B cell (primary cell): ENCODE results near the gene AFG3L2. TPM values are rescaled to one million over a fixed set of nuclear protein-coding genes. Genes with fewer than 3 reads are reported as not detected.

Experiments
- ATAC-seq: fragments of 200-7000 bp; cut with Tn5 transposase; one replicate; pipeline ENCODE4 v1.10.0; 2021; ENCODE audit warnings: low read depth, mild to moderate bottlenecking, moderate number of reproducible peaks, moderate library complexity
- CTCF ChIA-PET: fragments of 350-600 bp; sonication (Branson Sonifier 250); formaldehyde crosslinking; loops from one replicate; lab custom pipeline; 2021; ENCODE audit warnings: antibody characterized with exemption, inconsistent platforms; lab: Charles Lee
- POLR2A ChIA-PET: fragments of 350-600 bp; sonication (Branson Sonifier 250); formaldehyde crosslinking; loops from one replicate; lab custom pipeline; 2021; ENCODE audit warnings: antibody characterized with exemption; lab: Charles Lee
- DNase-seq: peaks from one replicate; pipeline ENCODE4 v3.0.0; 2013
- H2AFZ ChIP-seq: 2 replicates; pipeline ENCODE4 v1.6.1; 2012; ENCODE audit warnings: mild to moderate bottlenecking, low read depth, low read length; ENCODE audit not compliant: insufficient read depth, poor library complexity, severe bottlenecking
- H3K27ac ChIP-seq, 2 donors: 1 replicate in 1 of 2; 2 replicates in 1 of 2; pipeline ENCODE4 v1.5.1; 2012 to 2013; ENCODE audit warnings: low read length in 2 of 2, mild to moderate bottlenecking in 2 of 2, moderate library complexity in 1 of 2
- H3K27me3 ChIP-seq, 4 experiments: fragments of 200-600 bp in 1 of 4; sonication (generic) in 1 of 4; replicated peaks in 1 of 4; 1 replicate in 2 of 4; 2 replicates in 2 of 4; pipeline versions ENCODE4 v1.6.1 to v1.7.0; 2013 to 2016; ENCODE audit warnings: low read length in 3 of 4, mild to moderate bottlenecking in 2 of 4, mixed read lengths in 1 of 4, moderate library complexity in 1 of 4; ENCODE audit not compliant: insufficient read depth in 4 of 4, control insufficient read depth in 3 of 4; ENCODE audit errors: control extremely low read depth in 1 of 4
- H3K36me3 ChIP-seq, 2 experiments: replicated peaks in 1 of 2; 1 replicate in 1 of 2; 2 replicates in 1 of 2; pipeline versions ENCODE4 v1.6.1 to v1.7.1; 2013; ENCODE audit warnings: low read length in 1 of 2; ENCODE audit not compliant: insufficient read depth in 2 of 2, control insufficient read depth in 1 of 2; ENCODE audit errors: control extremely low read depth in 1 of 2, extremely low read depth in 1 of 2
- H3K4me1 ChIP-seq, 2 donors: fragments of 200-600 bp in 1 of 2; sonication (generic) in 1 of 2; 1 replicate in 1 of 2; 2 replicates in 1 of 2; pipeline versions ENCODE4 v1.5.1 to v1.6.1; 2013 to 2017; ENCODE audit warnings: low read length in 2 of 2; ENCODE audit not compliant: control insufficient read depth in 2 of 2, insufficient read depth in 2 of 2
- H3K4me2 ChIP-seq: replicated peaks from 2 replicates; pipeline ENCODE3; 2012; ENCODE audit warnings: mild to moderate bottlenecking, low read depth, low read length; ENCODE audit not compliant: poor library complexity, severe bottlenecking
- H3K4me3 ChIP-seq, 5 experiments: fragments of 200-600 bp in 1 of 5; sonication (generic) in 1 of 5; 1 replicate in 3 of 5; 2 replicates in 2 of 5; pipeline versions ENCODE4 v1.5.1 to v1.7.0; 2011 to 2016; ENCODE audit warnings: low read length in 4 of 5, mild to moderate bottlenecking in 4 of 5, low read depth in 2 of 5, control low read depth in 1 of 5, moderate library complexity in 1 of 5; ENCODE audit not compliant: insufficient read depth in 1 of 5; ENCODE audit errors: control extremely low read depth in 1 of 5, extremely low read depth in 1 of 5
- H3K79me2 ChIP-seq: fragments of 200-600 bp; sonication (generic); one replicate; pipeline ENCODE4 v1.6.0; 2016; ENCODE audit warnings: low read length; ENCODE audit not compliant: control insufficient read depth, insufficient read depth
- H3K9ac ChIP-seq: fragments of 200-600 bp; sonication (generic); 2 replicates; pipeline ENCODE4 v1.6.1; 2017; ENCODE audit warnings: mild to moderate bottlenecking, low read length, moderate library complexity
- H3K9me3 ChIP-seq, 3 donors: one replicate each; pipeline versions ENCODE4 v1.6.1 to v1.7.1; 2013; ENCODE audit warnings: low read length in 2 of 3; ENCODE audit not compliant: control insufficient read depth in 2 of 3, insufficient read depth in 1 of 3; ENCODE audit errors: control extremely low read depth in 1 of 3
- H4K20me1 ChIP-seq: 2 replicates; pipeline ENCODE4 v1.6.0; 2012; ENCODE audit warnings: mild to moderate bottlenecking, low read length; ENCODE audit not compliant: insufficient read depth, control insufficient read depth, poor library complexity, severe bottlenecking
- H3K27ac Mint-ChIP-seq: one replicate; pipeline ENCODE4 v1.8.0; 2021; ENCODE audit warnings: mixed read lengths
- H3K27me3 Mint-ChIP-seq: one replicate; pipeline ENCODE4 v1.8.0; 2021; ENCODE audit warnings: mixed read lengths
- H3K4me1 Mint-ChIP-seq: one replicate; pipeline ENCODE4 v1.8.0; 2021; ENCODE audit warnings: mixed read lengths
- H3K4me3 Mint-ChIP-seq: one replicate; pipeline ENCODE4 v1.8.0; 2021; ENCODE audit warnings: mixed read lengths
- H3K9me3 Mint-ChIP-seq: one replicate; pipeline ENCODE4 v1.8.0; 2022; ENCODE audit warnings: mixed read lengths; ENCODE audit not compliant: insufficient read depth
- CTCF ChIP-seq: fragments of 200-600 bp; IDR thresholded peaks from one replicate; pipeline ENCODE4 v1.8.0; 2022; ENCODE audit warnings: antibody characterized with exemption, mild to moderate bottlenecking
- EZH2 ChIP-seq: IDR thresholded peaks from 2 replicates; pipeline ENCODE4 v1.6.1; 2012; ENCODE audit warnings: borderline replicate concordance, low read depth, mild to moderate bottlenecking, moderate library complexity, low read length; ENCODE audit not compliant: insufficient read depth, poor library complexity, severe bottlenecking
- WGBS: methylation state at CpG from one replicate; pipeline ENCODE4 v1.1.5; 2013; ENCODE audit warnings: missing lambda C conversion rate; ENCODE audit not compliant: insufficient coverage; 5-methylcytosine and 5-hydroxymethylcytosine counted together
- intact Hi-C: fragments of 100-400 bp; cut with micrococcal nuclease; formaldehyde crosslinking; loops from one replicate; pipeline ENCODE4 v1.10.0; 2022
- polyA plus RNA-seq: library from polyadenylated mRNA; depleted of rRNA; stranded (reverse); fragments of >200 nt; gene quantifications from 2 replicates; pipeline ENCODE4 v1.2.3, GENCODE V29; 2012
- total RNA-seq, 2 donors: library from RNA; stranded (reverse); fragments of 120-200 nt in 1 of 2; gene quantifications; 1 replicate in 1 of 2; 2 replicates in 1 of 2; pipeline versions ENCODE4 v1.2.3 to v1.2.4, GENCODE V29; 2013 to 2022

The AFG3L2 gene
- total and polyA plus RNA-seq, 2 donors (not counting 1 experiment from before 2014, with no cell fraction given), result 11.9 to 40.7 TPM

- Histone ChIP-seq H3K4me2 (no peak overlapping the region), H3K79me2 (peaks cover 3% of the 10 kb centered on the region), H3K9ac (no peak overlapping the region), H3K9me3 (no peaks in the 10 kb centered on the region), H3K4me3 (no peak overlapping the region), H3K36me3 (peaks cover 2 to 36% of the 10 kb centered on the region in 2 experiments), H3K27ac (no peak overlapping the region), H3K4me1 (no peaks in the 10 kb centered on the region), H2AFZ (no peak overlapping the region), H4K20me1 (no peaks in the 10 kb centered on the region), H3K27me3 (no peaks in the 10 kb centered on the region)
- intact Hi-C loops, result no loop called here
- no peak for ATAC-seq
- Mint-ChIP-seq H3K4me3 (no peak overlapping the region), H3K27me3 (no peaks in the 10 kb centered on the region), H3K9me3 (no peaks in the 10 kb centered on the region), H3K4me1 (no peaks in the 10 kb centered on the region), H3K27ac (peak overlapping the region; percentile 51)
- ChIA-PET CTCF (no interaction called here), POLR2A (no interaction called here)
- WGBS, result 94% methylated on average over 7 of the region's 7 CpGs
- no peak for TF ChIP-seq CTCF
- TF ChIP-seq EZH2, result no peak
- no peak for DNase-seq
These were observed 41.5 kb downstream of the AFG3L2 start for GRCh38 chr18:12335503-12335902.

GRCh38 chr18:12334863-12335262 lies 42.2 kb downstream of the AFG3L2 start:
- Mint-ChIP-seq H3K27ac (no peak overlapping the region), H3K27me3 (no peaks in the 10 kb centered on the region), H3K9me3 (no peaks in the 10 kb centered on the region), H3K4me3 (no peak overlapping the region), H3K4me1 (no peaks in the 10 kb centered on the region)
- Histone ChIP-seq H3K27ac (no peak overlapping the region), H4K20me1 (no peaks in the 10 kb centered on the region), H3K9me3 (no peaks in the 10 kb centered on the region), H3K79me2 (peaks cover 3% of the 10 kb centered on the region), H3K9ac (no peak overlapping the region), H3K4me2 (no peak overlapping the region), H2AFZ (no peak overlapping the region), H3K4me1 (no peaks in the 10 kb centered on the region), H3K4me3 (no peak overlapping the region), H3K36me3 (peaks cover 3 to 31% of the 10 kb centered on the region in 2 experiments), H3K27me3 (no peaks in the 10 kb centered on the region)
- intact Hi-C loops, result no loop called here
- no peak for TF ChIP-seq CTCF
- TF ChIP-seq EZH2, result no peak
- ATAC-seq (no peak), DNase-seq (no peak)
- 100% methylated on average over 1 of the region's 2 CpGs for WGBS
- ChIA-PET POLR2A (no interaction called here), CTCF (interaction anchor here (0.7 kb wide), 1 partner anchor 10 kb away, joined by 3 read pairs; no protein-coding TSS in a partner anchor)
